ENCODE data around the gene MMP7. TPM values are rescaled to one million over a fixed set of nuclear protein-coding genes. Genes with fewer than 3 reads are reported as not detected.

The MMP7 gene
- total and polyA plus RNA-seq, 2 donors from 2014 or later: 101 to 1,380 TPM

GRCh38 chr11:102473543-102473942, 57.0 kb downstream of the MMP7 start:
- intact Hi-C loops (cut with DNase I): no loop called here
- Histone ChIP-seq H3K9me3 (ENCODE audit: control insufficient read depth in 2 of 3, insufficient read depth in 1 of 3, low read length in 3 of 3) (no peaks in the 10 kb centered on the region), H3K4me3 (ENCODE audit: low read length in 3 of 3) (no peak overlapping the region), H3K4me1 (ENCODE audit: control insufficient read depth in 2 of 3, insufficient read depth in 2 of 3, low read depth in 1 of 3, low read length in 3 of 3) (peaks cover 0 to 5% (median 0%) of the 10 kb centered on the region in 3 donors), H3K9ac (ENCODE audit: low read length in 3 of 3) (no peak overlapping the region), H3K36me3 (ENCODE audit: control insufficient read depth in 2 of 3, insufficient read depth in 3 of 3, low read length in 3 of 3) (no peaks in the 10 kb centered on the region), H3K27ac (ENCODE audit: low read depth in 2 of 2, low read length in 2 of 2) (no peak overlapping the region), H3K27me3 (ENCODE audit: control insufficient read depth, insufficient read depth, low read length) (no peaks in the 10 kb centered on the region)
- no peak for FAIRE-seq
- no peak for DNase-seq
- TF ChIP-seq, protein P1, sequence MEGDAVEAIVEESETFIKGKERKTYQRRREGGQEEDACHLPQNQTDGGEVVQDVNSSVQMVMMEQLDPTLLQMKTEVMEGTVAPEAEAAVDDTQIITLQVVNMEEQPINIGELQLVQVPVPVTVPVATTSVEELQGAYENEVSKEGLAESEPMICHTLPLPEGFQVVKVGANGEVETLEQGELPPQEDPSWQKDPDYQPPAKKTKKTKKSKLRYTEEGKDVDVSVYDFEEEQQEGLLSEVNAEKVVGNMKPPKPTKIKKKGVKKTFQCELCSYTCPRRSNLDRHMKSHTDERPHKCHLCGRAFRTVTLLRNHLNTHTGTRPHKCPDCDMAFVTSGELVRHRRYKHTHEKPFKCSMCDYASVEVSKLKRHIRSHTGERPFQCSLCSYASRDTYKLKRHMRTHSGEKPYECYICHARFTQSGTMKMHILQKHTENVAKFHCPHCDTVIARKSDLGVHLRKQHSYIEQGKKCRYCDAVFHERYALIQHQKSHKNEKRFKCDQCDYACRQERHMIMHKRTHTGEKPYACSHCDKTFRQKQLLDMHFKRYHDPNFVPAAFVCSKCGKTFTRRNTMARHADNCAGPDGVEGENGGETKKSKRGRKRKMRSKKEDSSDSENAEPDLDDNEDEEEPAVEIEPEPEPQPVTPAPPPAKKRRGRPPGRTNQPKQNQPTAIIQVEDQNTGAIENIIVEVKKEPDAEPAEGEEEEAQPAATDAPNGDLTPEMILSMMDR (IDR thresholded peaks at IDR 0.05; ENCODE audit: borderline replicate concordance, extremely low read depth, insufficient read depth): no peak

DNA sequence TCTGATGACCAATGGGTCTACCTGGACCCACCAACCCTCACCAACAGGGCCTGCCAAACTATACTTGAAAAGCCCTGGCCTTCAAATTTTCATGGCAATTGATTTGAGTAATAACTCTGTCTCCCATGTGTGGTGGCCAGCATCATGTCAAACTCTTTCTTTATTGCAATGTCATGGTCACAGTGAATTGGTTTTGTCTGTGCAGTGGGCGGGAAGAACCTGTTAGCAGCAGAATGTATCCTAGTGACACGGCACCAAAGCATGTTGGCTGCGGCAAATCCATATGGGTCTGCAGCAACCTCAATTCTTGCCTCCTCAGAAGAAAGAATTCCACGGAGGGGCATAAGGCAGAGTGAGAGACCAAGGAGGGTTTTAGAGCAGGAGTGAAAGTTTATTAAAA, 58.4 kb downstream of the MMP7 start:
- no peaks in the 10 kb centered on the region for H3K27me3 ChIP-seq (ENCODE audit: control insufficient read depth, insufficient read depth, low read length)
- DNase-seq (no peak), FAIRE-seq (no peak)
- no peak overlapping the region for H3K9ac ChIP-seq (ENCODE audit: low read length in 3 of 3)
- H3K4me3 ChIP-seq (ENCODE audit: low read length in 3 of 3): no peak overlapping the region
- intact Hi-C loops (cut with DNase I): no loop called here
- no peak overlapping the region for H3K27ac ChIP-seq (ENCODE audit: low read depth in 2 of 2, low read length in 2 of 2)
- TF ChIP-seq, protein P1 (IDR thresholded peaks at IDR 0.05; ENCODE audit: borderline replicate concordance, extremely low read depth, insufficient read depth): no peak
- H3K4me1 ChIP-seq (ENCODE audit: control insufficient read depth in 2 of 3, insufficient read depth in 2 of 3, low read depth in 1 of 3, low read length in 3 of 3): peaks cover 0 to 7% (median 5%) of the 10 kb centered on the region in 3 donors
- H3K9me3 ChIP-seq (ENCODE audit: control insufficient read depth in 2 of 3, insufficient read depth in 1 of 3, low read length in 3 of 3): no peaks in the 10 kb centered on the region
- no peaks in the 10 kb centered on the region for H3K36me3 ChIP-seq (ENCODE audit: control insufficient read depth in 2 of 3, insufficient read depth in 3 of 3, low read length in 3 of 3)

GRCh38 chr11:102471474-102471873, 59.1 kb downstream of the MMP7 start:
- H3K9ac ChIP-seq (ENCODE audit: low read length in 3 of 3): no peak overlapping the region
- intact Hi-C loops (cut with DNase I): no loop called here
- H3K36me3 ChIP-seq (ENCODE audit: control insufficient read depth in 2 of 3, insufficient read depth in 3 of 3, low read length in 3 of 3): no peaks in the 10 kb centered on the region
- no peak for FAIRE-seq
- DNase-seq: no peak
- no peaks in the 10 kb centered on the region for H3K27me3 ChIP-seq (ENCODE audit: control insufficient read depth, insufficient read depth, low read length)
- TF ChIP-seq, protein P1 (IDR thresholded peaks at IDR 0.05; ENCODE audit: borderline replicate concordance, extremely low read depth, insufficient read depth): no peak
- H3K4me1 ChIP-seq (ENCODE audit: control insufficient read depth in 2 of 3, insufficient read depth in 2 of 3, low read depth in 1 of 3, low read length in 3 of 3): peaks cover 0 to 7% (median 5%) of the 10 kb centered on the region in 3 donors
- H3K9me3 ChIP-seq (ENCODE audit: control insufficient read depth in 2 of 3, insufficient read depth in 1 of 3, low read length in 3 of 3): no peaks in the 10 kb centered on the region
- no peak overlapping the region for H3K4me3 ChIP-seq (ENCODE audit: low read length in 3 of 3)
- no peak overlapping the region for H3K27ac ChIP-seq (ENCODE audit: low read depth in 2 of 2, low read length in 2 of 2)

Other genes starting within 250 kb of the MMP7 start
- 110 TPM for gene BIRC3, start 213.3 kb downstream of the MMP7 start, total RNA-seq
- 3.9 TPM for gene BIRC3, start 213.3 kb downstream of the MMP7 start, polyA plus RNA-seq (ENCODE audit: insufficient read depth, low read depth, low replicate concordance)
- 42.4 TPM for gene BIRC2, start 183.5 kb downstream of the MMP7 start, total RNA-seq
- 34.0 TPM for gene BIRC2, start 183.5 kb downstream of the MMP7 start, polyA plus RNA-seq (ENCODE audit: insufficient read depth, low read depth, low replicate concordance)
- 143 TPM for gene TMEM123, start 78.0 kb downstream of the MMP7 start, total RNA-seq
- 57.0 TPM for gene TMEM123, start 78.0 kb downstream of the MMP7 start, polyA plus RNA-seq (ENCODE audit: insufficient read depth, low read depth, low replicate concordance)
- not detected for gene MMP20, start 94.6 kb upstream of the MMP7 start, total RNA-seq
- gene MMP20, start 94.6 kb upstream of the MMP7 start, polyA plus RNA-seq (ENCODE audit: insufficient read depth, low read depth, low replicate concordance): not detected
- gene MMP27, start 175.0 kb upstream of the MMP7 start, total RNA-seq: not detected
- not detected for gene MMP27, start 175.0 kb upstream of the MMP7 start, polyA plus RNA-seq (ENCODE audit: insufficient read depth, low read depth, low replicate concordance)
- 0.16 TPM for gene MMP8, start 194.2 kb upstream of the MMP7 start, total RNA-seq
- not detected for gene MMP8, start 194.2 kb upstream of the MMP7 start, polyA plus RNA-seq (ENCODE audit: insufficient read depth, low read depth, low replicate concordance)
- not detected for gene MMP10, start 249.9 kb upstream of the MMP7 start, total RNA-seq
- 0.22 TPM for gene MMP10, start 249.9 kb upstream of the MMP7 start, polyA plus RNA-seq (ENCODE audit: insufficient read depth, low read depth, low replicate concordance)